Natural killer cell (primary cell): Measurements from ENCODE around the gene DUX4. TPM values are rescaled to one million over a fixed set of nuclear protein-coding genes. Genes with fewer than 3 reads are reported as not detected.
"Not testable (repeated sequence)": the region's sequence is repeated elsewhere in the genome, so short reads cannot be mapped to it uniquely, and the experiment has no call there.

Experiments
- ATAC-seq, 3 donors: fragments of 150-1000 bp in 2 of 3; fragments of 200-7000 bp in 1 of 3; cut with Tn5 transposase; 1 replicate in 1 of 3; 2 replicates in 2 of 3; pipeline ENCODE4 v1.10.0; 2021; ENCODE audit warnings: mild to moderate bottlenecking in 2 of 3, moderate library complexity in 2 of 3
- DNase-seq, 2 donors: peaks; one replicate each; pipeline versions ENCODE4 v3.0.0 to v3.0.0-alpha.2; 2013 to 2021; ENCODE audit warnings: mixed read lengths in 1 of 2
- H3K27ac ChIP-seq: one replicate; pipeline ENCODE4 v1.5.1; 2013; ENCODE audit warnings: mild to moderate bottlenecking, low read length
- H3K27me3 ChIP-seq: one replicate; pipeline ENCODE4 v1.6.1; 2013; ENCODE audit warnings: low read length; ENCODE audit not compliant: control insufficient read depth, insufficient read depth
- H3K36me3 ChIP-seq: one replicate; pipeline ENCODE4 v1.6.1; 2013; ENCODE audit warnings: low read length; ENCODE audit not compliant: control insufficient read depth, insufficient read depth
- H3K4me1 ChIP-seq: one replicate; pipeline ENCODE4 v1.6.1; 2013; ENCODE audit warnings: low read length; ENCODE audit not compliant: control insufficient read depth, insufficient read depth
- H3K4me3 ChIP-seq: one replicate; pipeline ENCODE4 v1.5.1; 2013; ENCODE audit warnings: low read length
- H3K9me3 ChIP-seq: one replicate; pipeline ENCODE4 v1.6.1; 2013; ENCODE audit warnings: low read length; ENCODE audit not compliant: control insufficient read depth, insufficient read depth
- H3K27ac Mint-ChIP-seq, 2 donors: one replicate each; pipeline ENCODE4 v1.8.0; 2022; ENCODE audit warnings: mild to moderate bottlenecking in 2 of 2, mixed read lengths in 2 of 2, moderate library complexity in 1 of 2
- H3K27me3 Mint-ChIP-seq, 2 donors: one replicate each; pipeline ENCODE4 v1.8.0; 2022; ENCODE audit warnings: low read depth in 2 of 2, mixed read lengths in 2 of 2
- H3K36me3 Mint-ChIP-seq: one replicate; pipeline ENCODE4 v1.8.0; 2022; ENCODE audit warnings: mixed read lengths
- H3K4me1 Mint-ChIP-seq, 2 donors: one replicate each; pipeline ENCODE4 v1.8.0; 2022; ENCODE audit warnings: mixed read lengths in 2 of 2
- H3K4me3 Mint-ChIP-seq: one replicate; pipeline ENCODE4 v1.8.0; 2022; ENCODE audit warnings: mild to moderate bottlenecking, moderate library complexity, mixed read lengths
- H3K9me3 Mint-ChIP-seq, 2 donors: one replicate each; pipeline ENCODE4 v1.8.0; 2022; ENCODE audit warnings: mixed read lengths in 2 of 2
- WGBS: methylation state at CpG from one replicate; pipeline ENCODE4 v1.1.7; 2013; ENCODE audit warnings: missing lambda C conversion rate; ENCODE audit not compliant: insufficient coverage; 5-methylcytosine and 5-hydroxymethylcytosine counted together
- intact Hi-C: fragments of 100-400 bp; cut with micrococcal nuclease; formaldehyde crosslinking; loops from one replicate; pipeline ENCODE4 v1.14.2; 2022
- total RNA-seq, 4 donors: library from RNA; stranded (reverse); fragments of 120-200 nt in 1 of 4; gene quantifications; one replicate each; pipeline versions ENCODE4 v1.2.3 to v1.2.4, GENCODE V29; 2013 to 2022

Gene DUX4
- total RNA-seq, result not detected
- total RNA-seq (2013), result not detected

DNA sequence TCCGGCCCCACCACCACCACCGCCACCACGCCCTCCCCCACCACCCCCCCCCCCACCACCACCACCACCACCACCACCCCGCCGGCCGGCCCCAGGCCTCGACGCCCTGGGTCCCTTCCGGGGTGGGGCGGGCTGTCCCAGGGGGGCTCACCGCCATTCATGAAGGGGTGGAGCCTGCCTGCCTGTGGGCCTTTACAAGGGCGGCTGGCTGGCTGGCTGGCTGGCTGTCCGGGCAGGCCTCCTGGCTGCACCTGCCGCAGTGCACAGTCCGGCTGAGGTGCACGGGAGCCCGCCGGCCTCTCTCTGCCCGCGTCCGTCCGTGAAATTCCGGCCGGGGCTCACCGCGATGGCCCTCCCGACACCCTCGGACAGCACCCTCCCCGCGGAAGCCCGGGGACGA, at the start of gene DUX4:
Gene DUX4 (plus strand): TSS at position 347 of the 400 bp plus-strand sequence. CDS start 0 bp downstream, at position 347.
- H3K9me3 Mint-ChIP-seq, H3K27me3 Mint-ChIP-seq, H3K9me3 ChIP-seq, H3K4me3 ChIP-seq, H3K4me3 Mint-ChIP-seq, intact Hi-C loops, H3K4me1 ChIP-seq, H3K27me3 ChIP-seq, H3K27ac Mint-ChIP-seq, H3K36me3 ChIP-seq, H3K27ac ChIP-seq, ATAC-seq, H3K36me3 Mint-ChIP-seq, H3K4me1 Mint-ChIP-seq: not testable (repeated sequence)
- no CpG with 5 or more reads among the region's 32 CpGs for WGBS
- peak in 1 of 2 donors; percentile 34 for DNase-seq

DNA sequence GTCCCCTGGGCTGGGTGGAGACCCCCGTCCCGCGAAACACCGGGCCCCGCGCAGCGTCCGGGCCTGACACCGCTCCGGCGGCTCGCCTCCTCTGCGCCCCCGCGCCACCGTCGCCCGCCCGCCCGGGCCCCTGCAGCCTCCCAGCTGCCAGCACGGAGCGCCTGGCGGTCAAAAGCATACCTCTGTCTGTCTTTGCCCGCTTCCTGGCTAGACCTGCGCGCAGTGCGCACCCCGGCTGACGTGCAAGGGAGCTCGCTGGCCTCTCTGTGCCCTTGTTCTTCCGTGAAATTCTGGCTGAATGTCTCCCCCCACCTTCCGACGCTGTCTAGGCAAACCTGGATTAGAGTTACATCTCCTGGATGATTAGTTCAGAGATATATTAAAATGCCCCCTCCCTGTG, 1.9 kb downstream of the DUX4 start:
- H3K9me3 Mint-ChIP-seq, H3K27me3 ChIP-seq, H3K27ac Mint-ChIP-seq, H3K4me1 ChIP-seq, H3K27me3 Mint-ChIP-seq, intact Hi-C loops, ATAC-seq, H3K9me3 ChIP-seq, H3K36me3 Mint-ChIP-seq, H3K36me3 ChIP-seq, H3K4me3 ChIP-seq, H3K4me1 Mint-ChIP-seq, H3K4me3 Mint-ChIP-seq, H3K27ac ChIP-seq, DNase-seq: not testable (repeated sequence)
- no CpG with 5 or more reads among the region's 33 CpGs for WGBS

DNA sequence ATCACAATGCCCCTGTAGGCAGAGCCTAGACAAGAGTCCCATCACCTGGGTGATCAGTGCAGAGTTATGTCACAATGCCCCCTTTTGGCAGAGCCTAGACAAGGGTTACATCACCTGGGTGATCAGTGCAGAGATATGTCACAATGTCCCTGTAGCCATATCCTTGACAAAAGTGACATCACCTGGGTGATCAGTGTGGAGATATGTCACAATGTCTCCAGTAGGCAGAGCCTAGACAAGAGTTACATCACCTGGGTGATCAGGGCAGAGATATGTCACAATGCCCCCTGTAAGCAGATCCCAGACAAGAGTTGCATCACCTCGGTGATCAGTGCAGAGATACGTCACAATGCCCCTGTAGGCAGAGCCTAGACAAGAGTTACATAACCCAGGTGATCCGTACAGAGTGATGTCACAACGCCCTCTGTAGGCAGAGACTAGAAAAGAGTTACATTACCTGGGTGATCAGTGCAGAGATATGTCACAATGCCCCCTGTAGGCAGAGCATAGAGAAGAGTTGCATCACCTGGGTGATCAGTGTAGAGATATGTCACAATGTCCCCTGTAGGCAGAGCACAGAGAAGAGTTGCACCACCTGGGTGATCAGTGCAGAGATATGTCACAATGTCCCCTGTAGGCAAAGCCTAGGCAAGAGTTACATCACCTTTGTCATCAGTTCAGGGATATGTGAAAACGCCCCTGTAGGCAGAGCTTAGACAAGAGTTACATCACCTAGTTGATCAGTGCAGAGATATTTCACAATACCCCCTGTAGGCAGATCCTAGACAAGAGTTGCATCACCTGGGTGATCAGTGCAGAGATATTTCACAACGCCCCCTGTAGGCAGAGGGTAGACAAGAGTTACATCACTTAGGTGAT, 4.4 kb downstream of the DUX4 start:
- H3K36me3 Mint-ChIP-seq, H3K27ac Mint-ChIP-seq, H3K9me3 ChIP-seq, DNase-seq, H3K4me1 ChIP-seq, H3K27me3 ChIP-seq, H3K9me3 Mint-ChIP-seq, H3K4me3 ChIP-seq, H3K4me1 Mint-ChIP-seq, H3K4me3 Mint-ChIP-seq, H3K36me3 ChIP-seq, H3K27me3 Mint-ChIP-seq, intact Hi-C loops, H3K27ac ChIP-seq: not testable (repeated sequence)
- 75% methylated on average over 2 of the region's 6 CpGs for WGBS
- peak in 2 of 3 donors; percentile 31 to 48 for ATAC-seq

DNA sequence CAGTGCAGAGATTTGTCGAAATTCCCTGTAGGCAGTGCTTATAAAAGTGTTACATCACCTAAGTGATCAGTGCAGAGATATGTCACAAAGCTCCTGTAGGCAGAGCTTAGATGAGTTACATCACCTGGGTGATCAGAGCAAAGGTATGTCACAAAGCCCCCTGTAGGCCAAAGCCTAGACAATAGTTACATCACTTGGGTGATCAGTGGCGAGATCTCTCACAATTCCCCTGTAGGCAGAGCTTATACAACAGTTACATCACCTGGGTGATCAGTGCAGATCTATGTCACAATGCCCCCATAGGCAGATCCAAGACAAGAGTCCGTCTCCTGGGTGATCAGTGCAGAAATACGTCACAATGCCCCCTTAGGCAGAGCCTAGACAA, 5.0 kb downstream of the DUX4 start:
- peak in 1 of 3 donors; percentile 38 for ATAC-seq
- H3K36me3 Mint-ChIP-seq, H3K4me3 Mint-ChIP-seq, H3K27me3 Mint-ChIP-seq, H3K36me3 ChIP-seq, H3K4me3 ChIP-seq, H3K27me3 ChIP-seq, H3K9me3 Mint-ChIP-seq, intact Hi-C loops, H3K9me3 ChIP-seq, H3K4me1 Mint-ChIP-seq, H3K27ac Mint-ChIP-seq, H3K4me1 ChIP-seq, H3K27ac ChIP-seq, DNase-seq: not testable (repeated sequence)
- WGBS, result 25% methylated on average over 2 of the region's 4 CpGs

DNA sequence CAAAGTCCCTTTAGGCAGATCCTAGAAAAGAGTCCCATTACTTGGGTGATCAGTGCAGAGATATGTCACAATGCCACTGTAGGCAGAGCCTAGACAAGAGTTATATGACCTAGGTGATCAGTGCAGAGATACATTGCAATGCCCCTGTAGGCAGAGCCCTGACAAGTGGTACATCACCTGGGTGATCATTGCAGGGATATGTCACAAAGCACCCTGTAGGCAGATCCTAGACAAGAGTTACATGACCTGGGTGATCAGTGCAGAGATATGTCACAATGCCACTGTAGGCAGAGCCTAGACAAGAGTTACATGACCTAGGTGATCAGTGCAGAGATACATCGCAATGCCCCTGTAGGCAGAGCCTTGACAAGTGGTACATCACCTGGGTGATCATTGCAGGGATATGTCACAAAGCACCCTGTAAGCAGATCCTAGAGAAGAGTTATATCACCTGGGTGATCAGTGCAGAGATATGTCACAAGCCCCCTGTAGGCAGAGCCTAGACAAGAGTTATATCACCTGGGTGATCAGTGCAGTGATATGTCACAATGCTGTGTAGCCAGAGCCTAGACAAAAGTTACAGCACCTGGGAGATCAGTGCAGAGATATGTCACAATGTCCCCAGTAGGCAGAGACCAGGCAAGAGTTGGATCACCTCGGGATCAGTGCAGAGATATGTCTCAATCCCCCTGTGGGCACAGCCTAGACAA, 5.6 kb downstream of the DUX4 start:
- peak in 2 of 3 donors; percentile 53 to 74 for ATAC-seq
- H3K27ac ChIP-seq, H3K9me3 ChIP-seq, H3K4me3 ChIP-seq, H3K4me1 ChIP-seq, H3K27me3 Mint-ChIP-seq, H3K27me3 ChIP-seq, H3K36me3 ChIP-seq, H3K4me1 Mint-ChIP-seq, H3K4me3 Mint-ChIP-seq, H3K27ac Mint-ChIP-seq, H3K36me3 Mint-ChIP-seq, intact Hi-C loops, H3K9me3 Mint-ChIP-seq, DNase-seq: not testable (repeated sequence)
- 14% methylated on average over 1 of the region's 2 CpGs for WGBS

DNA sequence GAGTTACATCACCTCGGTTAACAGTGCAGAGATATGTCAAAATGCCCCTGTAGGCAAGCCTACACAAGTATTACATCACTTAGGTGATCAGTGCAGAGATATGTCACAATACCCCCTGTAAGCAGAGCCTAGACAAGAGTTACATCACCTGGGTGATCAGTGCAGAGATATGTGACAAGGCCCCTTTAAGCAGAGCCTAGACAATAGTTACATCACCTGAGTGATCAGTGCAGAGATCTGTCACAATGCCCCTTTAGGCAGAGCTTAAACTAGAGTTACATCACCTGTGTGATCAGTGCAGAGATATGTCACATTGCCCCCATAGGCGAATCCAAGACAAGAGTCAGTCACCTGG, 6.1 kb downstream of the DUX4 start:
- H3K9me3 Mint-ChIP-seq, H3K36me3 ChIP-seq, H3K4me1 ChIP-seq, H3K4me1 Mint-ChIP-seq, H3K27me3 ChIP-seq, DNase-seq, H3K4me3 Mint-ChIP-seq, intact Hi-C loops, H3K27ac Mint-ChIP-seq, H3K4me3 ChIP-seq, H3K27me3 Mint-ChIP-seq, H3K36me3 Mint-ChIP-seq, H3K27ac ChIP-seq, H3K9me3 ChIP-seq: not testable (repeated sequence)
- WGBS, result no CpG with 5 or more reads among the region's 2 CpGs
- ATAC-seq, result peak in 1 of 3 donors; percentile 40

DNA sequence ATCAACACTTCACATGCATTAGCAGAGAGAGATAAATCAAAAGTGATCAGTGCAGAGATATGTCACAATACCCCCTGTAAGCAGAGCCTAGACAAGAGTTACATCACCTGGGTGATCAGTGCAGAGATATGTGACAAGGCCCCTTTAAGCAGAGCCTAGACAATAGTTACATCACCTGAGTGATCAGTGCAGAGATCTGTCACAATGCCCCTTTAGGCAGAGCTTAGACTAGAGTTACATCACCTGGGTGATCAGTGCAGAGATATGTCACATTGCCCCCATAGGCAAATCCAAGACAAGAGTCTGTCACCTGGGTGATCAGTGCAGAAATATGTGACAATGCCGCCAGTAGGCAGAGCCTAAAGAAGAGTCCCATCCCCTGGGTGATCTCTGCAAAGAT, 7.4 kb downstream of the DUX4 start:
- DNase-seq, H3K27me3 Mint-ChIP-seq, ATAC-seq, H3K9me3 ChIP-seq, H3K27ac ChIP-seq, H3K4me1 ChIP-seq, H3K27ac Mint-ChIP-seq, H3K4me3 Mint-ChIP-seq, H3K4me3 ChIP-seq, H3K4me1 Mint-ChIP-seq, H3K27me3 ChIP-seq, intact Hi-C loops, H3K9me3 Mint-ChIP-seq, H3K36me3 Mint-ChIP-seq, H3K36me3 ChIP-seq: not testable (repeated sequence)
- WGBS, result no CpG with 5 or more reads among the region's 1 CpG
